Islet of Langerhans (tissue), 1 donor: ENCODE measurements around the gene PDE7B.
"Not testable (repeated sequence)": the region's sequence is repeated elsewhere in the genome, so short reads cannot be mapped to it uniquely, and the experiment has no call there.

Experiments used
- FAIRE-seq: peaks from one replicate; lab custom pipeline; 2011; peaks lifted over from hg19 to GRCh38; lab: Jason Lieb, UNC

The PDE7B gene

GRCh38 chr6:136191606-136192312 lies 340.3 kb downstream of the PDE7B start:
- no peak for FAIRE-seq

GRCh38 chr6:136192902-136193301 lies 341.4 kb downstream of the PDE7B start:
- no peak for FAIRE-seq

GRCh38 chr6:136201732-136202131 lies 350.2 kb downstream of the PDE7B start:
- FAIRE-seq: no peak

GRCh38 chr6:136208783-136209182 lies 357.3 kb downstream of the PDE7B start:
- FAIRE-seq: no peak

GRCh38 chr6:136209496-136209895 lies 358.0 kb downstream of the PDE7B start:
- FAIRE-seq: no peak

GRCh38 chr6:136210398-136211165 lies 359.1 kb downstream of the PDE7B start:
- FAIRE-seq: no peak

GRCh38 chr6:136212608-136213007 lies 361.1 kb downstream of the PDE7B start:
- FAIRE-seq: no peak

GRCh38 chr6:136213012-136213539 lies 361.6 kb downstream of the PDE7B start:
- FAIRE-seq: no peak

- FAIRE-seq: no peak
These were observed 362.4 kb downstream of the PDE7B start for GRCh38 chr6:136213853-136214252.

GRCh38 chr6:136216503-136217401 lies 365.3 kb downstream of the PDE7B start:
- FAIRE-seq: no peak

GRCh38 chr6:136224974-136225373 lies 373.5 kb downstream of the PDE7B start:
- FAIRE-seq: not testable (repeated sequence)

- FAIRE-seq: no peak
These were observed 374.0 kb downstream of the PDE7B start for GRCh38 chr6:136225496-136225895.

- no peak for FAIRE-seq
These were observed 374.6 kb downstream of the PDE7B start for GRCh38 chr6:136226027-136226673.

GRCh38 chr6:136226674-136227377 lies 375.3 kb downstream of the PDE7B start:
- no peak for FAIRE-seq

GRCh38 chr6:136228814-136229213 lies 377.3 kb downstream of the PDE7B start:
- FAIRE-seq: no peak

- FAIRE-seq: no peak
These were observed 378.8 kb downstream of the PDE7B start for GRCh38 chr6:136230219-136230853.

- FAIRE-seq: no peak
These were observed 381.2 kb downstream of the PDE7B start for GRCh38 chr6:136232701-136233100.

GRCh38 chr6:136235233-136235564 lies 383.7 kb downstream of the PDE7B start:
- no peak for FAIRE-seq

- FAIRE-seq: no peak
These were observed 385.2 kb downstream of the PDE7B start for GRCh38 chr6:136236466-136237293.

GRCh38 chr6:136244061-136244616 lies 392.6 kb downstream of the PDE7B start:
- FAIRE-seq: no peak
